Measurements from ENCODE around the gene MARCHF4. TPM values are rescaled to one million over a fixed set of nuclear protein-coding genes. Genes with fewer than 3 reads are reported as not detected.

MARCHF4 gene, protein sequence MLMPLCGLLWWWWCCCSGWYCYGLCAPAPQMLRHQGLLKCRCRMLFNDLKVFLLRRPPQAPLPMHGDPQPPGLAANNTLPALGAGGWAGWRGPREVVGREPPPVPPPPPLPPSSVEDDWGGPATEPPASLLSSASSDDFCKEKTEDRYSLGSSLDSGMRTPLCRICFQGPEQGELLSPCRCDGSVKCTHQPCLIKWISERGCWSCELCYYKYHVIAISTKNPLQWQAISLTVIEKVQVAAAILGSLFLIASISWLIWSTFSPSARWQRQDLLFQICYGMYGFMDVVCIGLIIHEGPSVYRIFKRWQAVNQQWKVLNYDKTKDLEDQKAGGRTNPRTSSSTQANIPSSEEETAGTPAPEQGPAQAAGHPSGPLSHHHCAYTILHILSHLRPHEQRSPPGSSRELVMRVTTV
- total RNA-seq, result 1.3 TPM in 2 replicates
- long read RNA-seq, result 0 reads

DNA sequence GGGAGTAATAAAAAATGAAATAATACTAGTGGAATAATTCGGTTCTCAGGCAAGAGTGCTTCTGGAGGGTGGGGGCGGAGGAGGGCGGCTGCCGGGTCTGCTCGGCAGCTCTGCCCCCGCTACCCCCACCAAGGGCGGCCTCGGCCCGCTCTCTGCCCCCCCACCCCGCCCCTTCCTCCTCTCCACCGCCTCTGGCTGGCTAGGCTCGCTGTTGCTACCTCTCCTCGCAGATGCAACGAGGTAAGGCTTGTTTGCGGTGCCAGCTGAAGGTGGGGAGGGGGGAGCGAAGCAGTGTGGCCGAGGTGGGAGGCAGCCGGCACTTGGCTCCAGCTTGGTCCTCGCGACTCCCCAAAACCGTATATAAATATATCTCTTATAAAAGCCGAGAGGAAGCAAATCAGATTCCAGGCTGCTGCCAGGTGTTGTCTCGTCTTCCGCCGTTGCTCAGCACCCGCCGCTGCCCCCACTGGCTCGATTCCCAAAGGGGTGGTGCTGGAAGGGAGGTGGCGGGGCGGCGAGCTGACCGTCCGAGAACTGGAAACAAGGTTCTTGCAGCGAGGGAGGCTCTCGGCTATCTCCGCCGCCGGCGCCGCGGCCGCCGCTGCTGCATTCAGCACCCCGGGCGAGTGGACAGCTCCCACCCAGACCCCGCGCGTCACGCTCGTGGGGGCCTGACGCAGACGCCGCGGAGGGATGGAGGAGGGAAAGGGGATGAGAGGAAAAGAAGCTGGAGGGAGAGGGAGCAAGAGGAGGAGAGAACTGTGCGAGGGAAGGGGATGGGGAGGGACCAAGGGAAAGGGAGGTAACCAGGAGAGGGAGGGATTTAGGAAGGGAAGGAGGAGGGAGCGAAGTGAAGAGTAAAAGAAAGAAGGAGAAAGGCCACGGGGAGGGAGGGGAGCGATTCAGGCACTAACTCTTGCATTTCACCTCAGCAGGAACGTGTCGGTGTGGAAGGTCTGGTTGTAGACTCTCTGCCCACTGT is at the start of gene MARCHF4:
TSS of gene MARCHF4 (minus strand) at position 763 of the 982 bp plus-strand sequence. CDS start 2,223 bp downstream, outside the sequence.
- no peaks in the 10 kb centered on the region for H3K9me3 Mint-ChIP-seq (ENCODE audit: unreplicated experiment)
- H3K27ac Mint-ChIP-seq (ENCODE audit: unreplicated experiment), result peak within 1 kb of the TSS; percentile 56
- H3K4me1 Mint-ChIP-seq (ENCODE audit: unreplicated experiment), result peaks cover 39% of the 10 kb centered on the region
- peak; percentile 96 for DNase-seq (ENCODE audit: extremely low spot score, unreplicated experiment)
- H3K36me3 Mint-ChIP-seq (ENCODE audit: unreplicated experiment), result no peaks in the 10 kb centered on the region
- H3K4me3 Mint-ChIP-seq (ENCODE audit: unreplicated experiment), result peak within 1 kb of the TSS; percentile 81
- TF ChIP-seq, protein P1, sequence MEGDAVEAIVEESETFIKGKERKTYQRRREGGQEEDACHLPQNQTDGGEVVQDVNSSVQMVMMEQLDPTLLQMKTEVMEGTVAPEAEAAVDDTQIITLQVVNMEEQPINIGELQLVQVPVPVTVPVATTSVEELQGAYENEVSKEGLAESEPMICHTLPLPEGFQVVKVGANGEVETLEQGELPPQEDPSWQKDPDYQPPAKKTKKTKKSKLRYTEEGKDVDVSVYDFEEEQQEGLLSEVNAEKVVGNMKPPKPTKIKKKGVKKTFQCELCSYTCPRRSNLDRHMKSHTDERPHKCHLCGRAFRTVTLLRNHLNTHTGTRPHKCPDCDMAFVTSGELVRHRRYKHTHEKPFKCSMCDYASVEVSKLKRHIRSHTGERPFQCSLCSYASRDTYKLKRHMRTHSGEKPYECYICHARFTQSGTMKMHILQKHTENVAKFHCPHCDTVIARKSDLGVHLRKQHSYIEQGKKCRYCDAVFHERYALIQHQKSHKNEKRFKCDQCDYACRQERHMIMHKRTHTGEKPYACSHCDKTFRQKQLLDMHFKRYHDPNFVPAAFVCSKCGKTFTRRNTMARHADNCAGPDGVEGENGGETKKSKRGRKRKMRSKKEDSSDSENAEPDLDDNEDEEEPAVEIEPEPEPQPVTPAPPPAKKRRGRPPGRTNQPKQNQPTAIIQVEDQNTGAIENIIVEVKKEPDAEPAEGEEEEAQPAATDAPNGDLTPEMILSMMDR (IDR thresholded peaks at IDR 0.05), result no peak
- no peaks in the 10 kb centered on the region for H3K27me3 Mint-ChIP-seq (ENCODE audit: unreplicated experiment)

DNA sequence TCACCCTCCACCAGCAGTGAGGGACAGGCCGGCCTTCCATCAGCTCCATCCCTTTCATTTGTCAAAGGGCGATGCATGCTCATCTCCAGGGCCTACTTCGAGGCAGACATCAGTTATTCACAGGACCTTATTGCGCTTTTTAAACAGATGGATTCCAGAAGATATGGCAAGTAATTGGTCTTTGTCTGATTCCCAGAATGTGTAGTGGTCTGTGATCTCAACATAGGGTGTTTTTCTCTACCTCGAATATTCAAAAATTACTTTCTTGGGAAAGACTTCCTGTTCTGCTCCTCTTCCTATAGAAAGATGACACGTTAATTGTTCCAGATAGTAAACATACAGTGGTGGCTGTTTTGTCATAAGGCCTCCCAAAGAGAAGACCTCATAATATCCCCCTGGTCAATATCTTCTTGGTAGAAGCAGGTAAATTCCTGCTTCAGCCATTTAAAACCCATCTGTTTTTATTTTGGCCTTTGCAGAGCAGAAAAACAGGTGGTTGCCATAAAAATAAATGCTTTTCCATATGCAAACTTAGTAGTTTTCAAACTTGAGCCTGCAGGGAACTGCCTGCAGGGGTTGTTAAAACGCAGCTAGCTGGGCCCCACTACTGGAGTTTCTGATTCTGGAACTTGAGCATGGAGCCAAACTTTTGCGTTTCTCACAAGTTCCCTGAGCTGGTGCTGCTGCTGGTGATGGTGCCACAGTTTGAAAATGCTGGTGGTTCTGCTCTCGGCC is 48.3 kb upstream of the MARCHF4 start:
- H3K36me3 Mint-ChIP-seq (ENCODE audit: unreplicated experiment), result peaks cover 62% of the 10 kb centered on the region
- H3K27ac Mint-ChIP-seq (ENCODE audit: unreplicated experiment), result no peak overlapping the region

DNA sequence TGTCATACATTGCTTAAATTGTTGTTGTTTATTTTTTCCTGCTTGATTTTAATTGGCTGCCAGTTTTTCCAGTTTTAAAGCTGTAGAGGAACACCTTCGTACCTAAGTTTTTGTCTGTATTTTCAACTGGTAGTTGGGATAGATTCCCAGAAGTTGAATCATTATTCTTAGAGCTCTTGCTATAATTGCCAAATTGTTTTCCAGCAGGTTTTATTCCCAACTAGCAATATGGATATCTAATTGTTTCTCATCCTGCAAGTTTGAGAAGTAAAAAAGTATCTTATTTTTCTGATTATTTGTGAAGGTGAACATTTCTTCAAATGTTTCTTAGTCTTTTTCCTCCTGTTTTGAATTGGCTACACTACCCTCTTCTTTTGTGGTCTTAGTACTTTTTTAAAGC is 46.7 kb upstream of the MARCHF4 start:
- Mint-ChIP-seq H3K4me3 (ENCODE audit: unreplicated experiment) (no peak overlapping the region), H3K36me3 (ENCODE audit: unreplicated experiment) (peaks cover 52% of the 10 kb centered on the region), H3K9me3 (ENCODE audit: unreplicated experiment) (no peaks in the 10 kb centered on the region), H3K4me1 (ENCODE audit: unreplicated experiment) (no peaks in the 10 kb centered on the region), H3K27me3 (ENCODE audit: unreplicated experiment) (no peaks in the 10 kb centered on the region), H3K27ac (ENCODE audit: unreplicated experiment) (no peak overlapping the region)
- TF ChIP-seq, protein P1 (IDR thresholded peaks at IDR 0.05), result no peak
- DNase-seq (ENCODE audit: extremely low spot score, unreplicated experiment), result no peak

More for the DNA sequence above, 48.3 kb upstream of the MARCHF4 start:
- TF ChIP-seq, protein P1 (IDR thresholded peaks at IDR 0.05), result no peak
- Mint-ChIP-seq H3K9me3 (ENCODE audit: unreplicated experiment) (no peaks in the 10 kb centered on the region), H3K27me3 (ENCODE audit: unreplicated experiment) (no peaks in the 10 kb centered on the region), H3K4me3 (ENCODE audit: unreplicated experiment) (no peak overlapping the region), H3K4me1 (ENCODE audit: unreplicated experiment) (no peaks in the 10 kb centered on the region)
- DNase-seq (ENCODE audit: extremely low spot score, unreplicated experiment), result no peak

DNA sequence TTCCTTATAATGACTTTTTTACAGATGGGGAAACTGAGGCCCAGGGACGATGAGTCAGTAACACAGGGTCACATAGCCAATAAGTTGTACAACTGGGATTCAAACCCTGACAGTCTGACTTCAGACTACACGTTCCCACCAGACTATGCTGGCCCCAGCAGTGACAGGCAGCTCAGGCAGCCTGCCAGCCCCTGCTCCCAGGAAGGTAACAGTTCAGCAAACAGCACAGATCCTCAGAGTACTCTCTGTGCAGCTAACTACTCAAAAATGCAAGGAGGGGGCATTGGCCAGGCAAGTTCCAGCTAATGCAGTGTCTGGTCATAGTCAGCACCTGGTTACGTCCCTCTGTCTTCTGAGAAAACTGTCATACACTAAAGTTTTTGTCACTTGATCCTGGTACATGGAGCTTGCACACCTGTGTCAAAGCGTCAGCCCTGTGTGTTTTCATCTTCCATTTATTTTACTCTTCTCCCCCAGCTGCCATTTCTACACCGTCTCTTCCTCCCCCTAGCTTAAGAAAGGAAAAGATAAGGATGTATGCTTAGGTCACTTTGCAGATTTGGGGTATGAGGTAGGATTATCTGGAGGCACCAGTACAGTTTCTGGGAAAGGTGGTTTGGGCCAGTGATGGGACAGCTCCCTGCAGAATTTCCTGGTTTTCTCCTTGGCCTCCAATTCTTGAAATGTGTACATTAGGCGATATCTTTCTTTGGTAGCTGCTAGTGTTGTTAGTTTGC is 44.5 kb upstream of the MARCHF4 start:
- Mint-ChIP-seq H3K27ac (ENCODE audit: unreplicated experiment) (no peak overlapping the region), H3K4me3 (ENCODE audit: unreplicated experiment) (no peak overlapping the region)

More for the DNA sequence above, 44.5 kb upstream of the MARCHF4 start:
- DNase-seq (ENCODE audit: extremely low spot score, unreplicated experiment), result no peak
- no peaks in the 10 kb centered on the region for H3K27me3 Mint-ChIP-seq (ENCODE audit: unreplicated experiment)
- H3K36me3 Mint-ChIP-seq (ENCODE audit: unreplicated experiment), result peaks cover 34% of the 10 kb centered on the region
- H3K9me3 Mint-ChIP-seq (ENCODE audit: unreplicated experiment), result no peaks in the 10 kb centered on the region
- H3K4me1 Mint-ChIP-seq (ENCODE audit: unreplicated experiment), result peaks cover 10% of the 10 kb centered on the region
- TF ChIP-seq, protein P1 (IDR thresholded peaks at IDR 0.05), result no peak
